DOHH2 (cell line): ENCODE results near the gene NHSL2.

Source experiments
- H3F3A ChIP-seq: fragments of 200-600 bp; sonication (generic), shearing (Covaris generic); 2 replicates; pipeline ENCODE4 v1.6.0; 2016; ENCODE audit warnings: antibody characterized with exemption, mild to moderate bottlenecking; ENCODE audit not compliant: control insufficient read depth, insufficient read depth
- H3K27ac ChIP-seq: fragments of 200-600 bp; sonication (generic); 2 replicates; pipeline ENCODE4 v1.5.1; 2014; ENCODE audit warnings: low read depth, mild to moderate bottlenecking, low read length, moderate library complexity
- H3K27me3 ChIP-seq: fragments of 200-600 bp; sonication (generic); 2 replicates; pipeline ENCODE4 v1.6.1; 2014; ENCODE audit warnings: mild to moderate bottlenecking, low read length, mixed read lengths; ENCODE audit not compliant: control insufficient read depth
- H3K36me3 ChIP-seq: fragments of 200-600 bp; sonication (generic); 2 replicates; pipeline ENCODE4 v1.6.1; 2014; ENCODE audit warnings: mild to moderate bottlenecking, low read length, moderate library complexity, mixed read lengths; ENCODE audit not compliant: control insufficient read depth
- H3K4me1 ChIP-seq: fragments of 200-600 bp; sonication (generic); 2 replicates; pipeline ENCODE4 v1.6.1; 2014; ENCODE audit warnings: mild to moderate bottlenecking, low read length, mixed read lengths; ENCODE audit not compliant: control insufficient read depth
- H3K4me2 ChIP-seq: fragments of 200-600 bp; sonication (generic); 2 replicates; pipeline ENCODE4 v1.6.0; 2014; ENCODE audit warnings: mild to moderate bottlenecking, low read length, moderate library complexity
- H3K4me3 ChIP-seq: fragments of 200-600 bp; sonication (generic); 2 replicates; pipeline ENCODE4 v1.5.1; 2014; ENCODE audit warnings: mild to moderate bottlenecking, low read length, mixed read lengths
- H3K79me2 ChIP-seq: fragments of 200-600 bp; sonication (generic); 2 replicates; pipeline ENCODE4 v1.6.1; 2014; ENCODE audit warnings: mild to moderate bottlenecking, low read length, mixed read lengths; ENCODE audit not compliant: control insufficient read depth
- H3K9me2 ChIP-seq: fragments of 200-600 bp; sonication (generic); replicated peaks from 2 replicates; pipeline ENCODE4 v1.6.1; 2014; ENCODE audit warnings: mild to moderate bottlenecking, low read length, mixed read lengths; ENCODE audit not compliant: control insufficient read depth
- H3K9me3 ChIP-seq: fragments of 200-600 bp; sonication (generic); 2 replicates; pipeline ENCODE4 v1.6.1; 2014; ENCODE audit warnings: antibody characterized with exemption, low read length, mixed read lengths; ENCODE audit not compliant: control insufficient read depth, insufficient read depth
- H4K20me1 ChIP-seq: fragments of 200-600 bp; sonication (generic); 2 replicates; pipeline ENCODE4 v1.6.0; 2014; ENCODE audit warnings: low read depth, mild to moderate bottlenecking, antibody characterized with exemption, low read length, moderate library complexity; ENCODE audit not compliant: control insufficient read depth, insufficient read depth
- CTCF ChIP-seq: fragments of 200-600 bp; sonication (generic); IDR thresholded peaks from one replicate; pipeline ENCODE4 v1.5.1; 2014; ENCODE audit warnings: antibody characterized with exemption, mild to moderate bottlenecking, low read depth, low read length; ENCODE audit not compliant: poor library complexity, severe bottlenecking
- EZH2phosphoT487 ChIP-seq: fragments of 200-600 bp; sonication (generic); IDR thresholded peaks from 2 replicates; pipeline ENCODE4 v1.6.1; 2017; ENCODE audit warnings: borderline replicate concordance, mild to moderate bottlenecking, antibody characterized with exemption, low read length, moderate library complexity, mixed read lengths

NHSL2 gene

GRCh38 chrX:71912156-71912555, 1.5 kb downstream of the NHSL2 start:
- Histone ChIP-seq H4K20me1 (no peaks in the 10 kb centered on the region), H3K36me3 (no peaks in the 10 kb centered on the region), H3K9me2 (no peaks in the 10 kb centered on the region), H3K4me1 (no peaks in the 10 kb centered on the region), H3K79me2 (no peaks in the 10 kb centered on the region), H3K4me3 (no peak overlapping the region), H3K27ac (no peak overlapping the region), H3K27me3 (peaks cover 8% of the 10 kb centered on the region; the same call in 1 of the 2 replicates), H3F3A (no peaks in the 10 kb centered on the region), H3K4me2 (no peak overlapping the region), H3K9me3 (no peaks in the 10 kb centered on the region)
- TF ChIP-seq CTCF (no peak), EZH2phosphoT487 (no peak)

GRCh38 chrX:71913156-71913950, 2.7 kb downstream of the NHSL2 start:
- H4K20me1 ChIP-seq: no peaks in the 10 kb centered on the region
- no peaks in the 10 kb centered on the region for H3K9me2 ChIP-seq
- H3K36me3 ChIP-seq: no peaks in the 10 kb centered on the region
- H3K4me1 ChIP-seq: no peaks in the 10 kb centered on the region
- no peaks in the 10 kb centered on the region for H3F3A ChIP-seq
- peaks cover 8% of the 10 kb centered on the region; the same call in 1 of the 2 replicates for H3K27me3 ChIP-seq
- H3K4me2 ChIP-seq: no peak overlapping the region
- H3K4me3 ChIP-seq: no peak overlapping the region
- TF ChIP-seq CTCF: no peak
- TF ChIP-seq EZH2phosphoT487: no peak
- no peak overlapping the region for H3K27ac ChIP-seq
- no peaks in the 10 kb centered on the region for H3K9me3 ChIP-seq
- no peaks in the 10 kb centered on the region for H3K79me2 ChIP-seq

GRCh38 chrX:71917621-71918343, 7.1 kb downstream of the NHSL2 start:
- no peaks in the 10 kb centered on the region for H4K20me1 ChIP-seq
- H3K36me3 ChIP-seq: no peaks in the 10 kb centered on the region
- H3K4me3 ChIP-seq: no peak overlapping the region
- no peak overlapping the region for H3K4me2 ChIP-seq
- H3K79me2 ChIP-seq: no peaks in the 10 kb centered on the region
- H3K27ac ChIP-seq: no peak overlapping the region
- H3K9me3 ChIP-seq: no peaks in the 10 kb centered on the region
- no peaks in the 10 kb centered on the region for H3F3A ChIP-seq
- TF ChIP-seq EZH2phosphoT487 (no peak), CTCF (no peak)
- H3K9me2 ChIP-seq: no peaks in the 10 kb centered on the region
- H3K4me1 ChIP-seq: no peaks in the 10 kb centered on the region
- no peaks in the 10 kb centered on the region for H3K27me3 ChIP-seq
